ENCODE results near the gene BBX.

GRCh38 chr3:107675233-107675900, 152.6 kb downstream of the BBX start:
- TF ChIP-seq CTCF (IDR thresholded peaks at IDR 0.05): no peak
- TF ChIP-seq POLR2A (IDR thresholded peaks at IDR 0.05): no peak
